ES-I3 (cell line): ENCODE measurements around the gene PDGFD.

Experiments
- H3K36me3 ChIP-seq: 2 replicates; pipeline ENCODE4 v1.6.1; 2013; ENCODE audit warnings: mild to moderate bottlenecking, low read length, control low read depth, moderate library complexity; ENCODE audit not compliant: insufficient read depth
- H3K4me1 ChIP-seq: 2 replicates; pipeline ENCODE4 v1.6.1; 2013; ENCODE audit warnings: mild to moderate bottlenecking, control low read depth, low read length; ENCODE audit not compliant: insufficient read depth
- H3K9ac ChIP-seq: 2 replicates; pipeline ENCODE4 v1.6.1; 2013; ENCODE audit warnings: low read depth, mild to moderate bottlenecking, low read length, moderate library complexity
- H3K9me3 ChIP-seq: 2 replicates; pipeline ENCODE4 v1.6.1; 2013; ENCODE audit warnings: mild to moderate bottlenecking, low read length, moderate library complexity; ENCODE audit not compliant: control insufficient read depth, insufficient read depth

PDGFD gene

GRCh38 chr11:104164028-104164520, at the start of gene PDGFD:
Gene PDGFD (minus strand): TSS chr11:104164147.
- Histone ChIP-seq H3K36me3 (no peaks in the 10 kb centered on the region), H3K4me1 (no peaks in the 10 kb centered on the region), H3K9ac (peak within 1 kb of the TSS; percentile 57), H3K9me3 (no peaks in the 10 kb centered on the region)

- Histone ChIP-seq H3K4me1 (no peaks in the 10 kb centered on the region), H3K9me3 (no peaks in the 10 kb centered on the region), H3K9ac (no peak overlapping the region), H3K36me3 (no peaks in the 10 kb centered on the region)
Measured at GRCh38 chr11:104206936-104207335, 43.0 kb upstream of the PDGFD start.

GRCh38 chr11:104205838-104206237, 41.9 kb upstream of the PDGFD start:
- H3K9ac ChIP-seq = no peak overlapping the region
- H3K36me3 ChIP-seq = no peaks in the 10 kb centered on the region
- no peaks in the 10 kb centered on the region for H3K9me3 ChIP-seq
- H3K4me1 ChIP-seq = no peaks in the 10 kb centered on the region

- Histone ChIP-seq H3K9me3 (no peaks in the 10 kb centered on the region), H3K4me1 (no peaks in the 10 kb centered on the region), H3K9ac (no peak overlapping the region), H3K36me3 (no peaks in the 10 kb centered on the region)
Measured at GRCh38 chr11:104200688-104201087, 36.7 kb upstream of the PDGFD start.

- Histone ChIP-seq H3K4me1 (no peaks in the 10 kb centered on the region), H3K9ac (no peak overlapping the region), H3K36me3 (no peaks in the 10 kb centered on the region), H3K9me3 (no peaks in the 10 kb centered on the region)
Measured at GRCh38 chr11:104199053-104199452, 35.1 kb upstream of the PDGFD start.

- Histone ChIP-seq H3K9me3 (no peaks in the 10 kb centered on the region), H3K36me3 (no peaks in the 10 kb centered on the region), H3K4me1 (no peaks in the 10 kb centered on the region), H3K9ac (no peak overlapping the region)
Measured at GRCh38 chr11:104198576-104198975, 34.6 kb upstream of the PDGFD start.

GRCh38 chr11:104191124-104191523, 27.2 kb upstream of the PDGFD start:
- H3K4me1 ChIP-seq = no peaks in the 10 kb centered on the region
- H3K36me3 ChIP-seq = no peaks in the 10 kb centered on the region
- no peak overlapping the region for H3K9ac ChIP-seq
- H3K9me3 ChIP-seq = no peaks in the 10 kb centered on the region

- Histone ChIP-seq H3K9ac (no peak overlapping the region), H3K9me3 (no peaks in the 10 kb centered on the region), H3K36me3 (no peaks in the 10 kb centered on the region), H3K4me1 (no peaks in the 10 kb centered on the region)
Measured at GRCh38 chr11:104183593-104183992, 19.6 kb upstream of the PDGFD start.

- Histone ChIP-seq H3K36me3 (no peaks in the 10 kb centered on the region), H3K4me1 (no peaks in the 10 kb centered on the region), H3K9me3 (no peaks in the 10 kb centered on the region), H3K9ac (no peak overlapping the region)
Measured at GRCh38 chr11:104175769-104176168, 11.8 kb upstream of the PDGFD start.

GRCh38 chr11:104169091-104169490, 5.1 kb upstream of the PDGFD start:
- Histone ChIP-seq H3K36me3 (no peaks in the 10 kb centered on the region), H3K4me1 (no peaks in the 10 kb centered on the region), H3K9ac (no peak overlapping the region), H3K9me3 (no peaks in the 10 kb centered on the region)

- no peaks in the 10 kb centered on the region for H3K36me3 ChIP-seq
- H3K9me3 ChIP-seq = no peaks in the 10 kb centered on the region
- peak overlapping the region; percentile 57; the same call in 1 of the 2 replicates for H3K9ac ChIP-seq
- H3K4me1 ChIP-seq = no peaks in the 10 kb centered on the region
Measured at GRCh38 chr11:104165014-104165413, 1.1 kb upstream of the PDGFD start.

- no peaks in the 10 kb centered on the region for H3K36me3 ChIP-seq
- no peaks in the 10 kb centered on the region for H3K4me1 ChIP-seq
- no peaks in the 10 kb centered on the region for H3K9me3 ChIP-seq
- H3K9ac ChIP-seq = peak overlapping the region; percentile 57; the same call in 1 of the 2 replicates
Measured at GRCh38 chr11:104163100-104164027, 583 bp downstream of the PDGFD start.

- no peaks in the 10 kb centered on the region for H3K4me1 ChIP-seq
- H3K36me3 ChIP-seq = no peaks in the 10 kb centered on the region
- H3K9me3 ChIP-seq = no peaks in the 10 kb centered on the region
- H3K9ac ChIP-seq = no peak overlapping the region
Measured at GRCh38 chr11:104161751-104162450, 2.0 kb downstream of the PDGFD start.

- H3K9me3 ChIP-seq = no peaks in the 10 kb centered on the region
- no peak overlapping the region for H3K9ac ChIP-seq
- H3K36me3 ChIP-seq = no peaks in the 10 kb centered on the region
- H3K4me1 ChIP-seq = no peaks in the 10 kb centered on the region
Measured at GRCh38 chr11:104159356-104159755, 4.6 kb downstream of the PDGFD start.

GRCh38 chr11:104155375-104155774, 8.6 kb downstream of the PDGFD start:
- no peaks in the 10 kb centered on the region for H3K36me3 ChIP-seq
- H3K9me3 ChIP-seq = no peaks in the 10 kb centered on the region
- H3K4me1 ChIP-seq = no peaks in the 10 kb centered on the region
- H3K9ac ChIP-seq = no peak overlapping the region
